HG03066 (cell line): ENCODE measurements around the gene ACY1.

ENCODE experiments used
- ATAC-seq: cut with Tn5 transposase; IDR thresholded peaks from one replicate; pipeline ENCODE4 v1.9.1; 2021; ENCODE audit warnings: low read depth; ENCODE audit not compliant: unreplicated experiment

ACY1 gene

DNA sequence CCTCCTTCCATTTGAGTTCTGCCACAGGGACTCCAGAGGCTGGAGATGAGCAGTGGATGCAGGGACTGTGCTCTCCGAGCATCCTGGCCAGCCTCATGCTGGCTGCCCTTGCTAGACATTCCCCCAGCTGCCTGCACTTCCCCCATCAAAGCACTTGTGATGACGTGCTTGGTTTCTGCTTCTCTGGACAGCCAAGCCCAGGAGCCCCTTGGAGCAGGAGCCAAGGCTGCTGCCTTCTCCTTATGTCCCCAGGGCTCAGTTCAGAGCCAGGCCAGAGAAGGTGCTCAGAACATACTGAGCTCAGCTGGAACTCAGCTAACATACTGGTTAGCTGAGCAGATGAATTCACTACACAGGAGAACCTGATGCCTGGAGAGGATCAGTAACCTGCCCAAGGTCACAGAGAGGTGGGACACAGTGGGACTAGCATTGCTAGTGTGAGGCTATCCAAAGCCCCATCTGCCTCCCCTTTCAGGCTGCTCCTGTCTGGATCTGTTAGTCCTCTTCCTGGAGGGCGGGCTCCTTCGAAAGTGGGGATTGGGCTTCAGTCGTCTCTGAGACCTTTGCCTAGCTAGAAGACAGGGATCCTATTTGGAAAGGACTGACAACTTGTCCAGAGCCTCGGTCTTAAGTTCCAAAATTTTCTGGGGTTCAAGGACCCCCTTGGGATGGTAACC is 20.3 kb upstream of the ACY1 start:
- ATAC-seq = no peak

DNA sequence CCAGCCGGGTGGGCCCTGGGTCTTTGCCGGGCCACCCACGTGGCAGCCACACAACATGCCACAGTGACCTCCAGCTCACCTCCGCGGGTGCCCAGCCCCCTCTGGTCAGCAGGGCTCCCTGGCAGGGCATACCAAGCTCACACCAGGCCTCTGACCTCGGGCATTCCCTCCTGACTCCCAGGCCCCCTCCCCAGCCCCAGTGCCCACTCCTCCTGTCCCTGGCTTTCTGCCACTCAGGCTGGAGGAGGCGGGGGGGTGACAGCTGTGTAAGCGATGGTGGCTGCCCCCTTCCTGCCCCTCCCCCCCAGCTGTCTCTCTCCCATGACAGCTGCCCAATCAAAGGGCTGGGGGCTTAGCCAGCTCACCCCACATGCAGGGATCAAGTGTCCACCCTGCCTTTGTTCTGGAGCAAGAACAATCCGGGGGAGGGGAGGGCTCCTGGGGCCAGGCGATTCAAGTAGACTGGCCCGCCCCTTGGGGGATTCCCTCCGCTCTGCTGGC is 19.3 kb upstream of the ACY1 start:
- ATAC-seq = no peak

DNA sequence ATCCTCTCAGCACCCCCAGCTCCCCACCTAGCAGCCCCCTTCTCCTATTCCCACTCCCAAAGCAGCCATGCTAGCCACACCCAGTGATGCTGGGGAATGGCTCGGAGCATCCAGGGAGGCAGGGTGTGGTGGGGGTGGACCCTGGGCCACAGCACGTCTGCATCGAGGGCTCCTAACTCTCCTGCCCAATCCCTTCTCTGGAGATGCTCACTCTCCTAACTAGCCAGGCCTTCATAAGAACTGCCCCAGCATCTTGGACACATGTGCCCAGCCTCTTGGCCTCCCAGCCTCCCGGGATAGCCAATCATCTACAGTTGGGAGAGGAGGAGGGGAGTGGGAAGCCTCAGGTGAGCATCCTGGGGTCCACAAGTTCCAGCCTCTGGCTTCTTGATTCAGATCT is 18.8 kb upstream of the ACY1 start:
- no peak for ATAC-seq

DNA sequence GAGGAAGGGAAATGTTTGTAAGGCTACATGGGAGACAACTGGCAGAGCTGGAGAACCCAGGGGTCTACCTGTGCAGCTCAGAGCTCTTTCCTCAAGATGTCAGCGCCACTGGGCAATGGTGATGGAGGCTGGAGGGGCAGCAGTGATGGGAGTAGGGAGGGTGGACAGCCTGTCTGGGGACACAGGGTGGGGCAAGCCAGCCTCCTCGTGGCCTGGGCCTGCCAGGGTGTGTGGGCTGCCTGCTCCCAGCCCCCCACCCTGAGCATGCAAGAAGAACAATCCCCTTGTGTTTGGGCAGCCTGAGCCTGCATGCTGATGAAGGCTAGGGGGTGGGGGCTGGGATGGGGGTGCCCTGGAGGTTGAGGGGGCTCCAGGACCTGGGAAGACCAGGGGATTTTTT is 17.3 kb upstream of the ACY1 start:
- no peak for ATAC-seq

DNA sequence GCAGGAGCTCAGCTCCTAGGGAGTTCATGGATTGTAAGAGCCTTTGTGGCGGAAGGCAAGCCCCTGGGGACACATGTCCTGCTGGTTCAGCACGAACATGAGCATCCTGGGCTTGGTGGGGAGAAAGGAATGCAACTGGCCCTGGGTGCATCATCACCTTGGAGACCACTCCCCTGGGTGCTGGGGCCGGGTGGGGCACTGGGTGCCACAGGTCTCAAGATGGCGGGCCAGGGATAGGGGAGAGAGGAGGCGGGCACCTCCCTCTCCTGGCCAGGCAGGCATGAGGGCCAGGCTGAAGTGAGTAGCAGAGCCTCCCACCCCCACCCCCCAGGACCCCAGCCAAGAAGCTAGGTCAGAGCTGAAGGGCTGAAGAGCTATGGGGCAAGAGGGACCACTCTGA is 16.8 kb upstream of the ACY1 start:
- ATAC-seq = no peak

DNA sequence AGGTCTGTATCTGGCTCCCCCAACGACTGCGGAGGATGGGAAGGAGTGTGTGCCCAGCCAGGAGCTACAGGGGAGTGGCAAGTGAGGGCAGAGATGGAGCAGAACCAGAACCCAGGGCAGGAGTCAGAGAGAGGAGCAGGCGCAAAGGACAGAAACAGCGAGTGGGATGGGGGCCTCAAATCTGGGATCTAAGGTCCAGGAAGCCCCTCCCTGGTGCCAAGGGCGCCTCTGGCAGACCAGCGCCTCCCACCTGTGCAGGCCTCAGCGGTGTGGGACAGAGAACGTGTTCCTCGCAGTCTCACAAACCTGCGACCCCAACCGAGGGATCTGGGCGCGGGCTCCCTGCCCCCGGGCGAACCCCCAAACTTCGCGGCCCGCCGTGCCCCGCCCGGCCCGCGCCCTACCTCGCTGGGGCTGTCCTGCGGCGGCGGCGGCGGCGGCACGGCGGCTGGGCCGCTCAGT is 16.4 kb upstream of the ACY1 start:
- peak; percentile 20 for ATAC-seq

DNA sequence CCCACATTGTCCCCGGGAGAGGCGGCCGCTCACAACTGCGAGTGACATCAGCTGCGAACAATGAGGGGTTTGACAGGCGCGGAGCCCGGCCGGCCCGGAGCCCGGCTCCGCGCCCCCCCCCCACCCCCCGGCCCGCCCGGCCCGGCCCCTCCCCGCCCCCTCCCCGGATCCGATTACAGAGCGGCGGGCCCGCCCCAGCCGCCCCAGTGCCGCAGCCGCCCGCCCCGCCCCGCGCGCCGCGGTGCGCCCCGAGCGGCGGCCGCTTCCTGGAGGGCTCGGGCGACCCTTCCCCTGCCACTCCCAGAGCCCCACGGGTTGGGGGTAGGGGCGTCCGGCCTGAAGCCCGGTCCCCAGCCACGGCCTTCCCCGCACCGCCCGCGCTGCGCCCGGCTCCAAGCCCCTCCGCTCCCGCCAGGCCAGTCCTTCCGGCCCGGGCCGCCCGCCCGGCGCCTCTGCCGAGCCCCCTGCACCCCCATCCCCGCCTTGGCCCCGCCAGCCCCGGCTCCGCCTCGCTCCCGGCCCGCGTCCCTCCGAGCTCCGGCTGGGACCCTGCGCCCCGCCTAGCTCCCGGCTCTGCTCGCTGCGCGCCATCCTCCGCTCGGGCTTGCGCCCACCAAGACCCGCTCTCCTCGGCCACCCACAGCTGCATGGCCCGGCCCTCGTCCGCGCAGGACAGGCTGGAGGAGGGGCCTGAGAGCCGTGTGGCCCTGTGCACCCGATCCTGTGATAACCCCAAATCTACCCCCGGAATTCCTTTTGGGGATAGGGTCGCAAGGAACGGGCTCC is 15.8 kb upstream of the ACY1 start, which contains the start of gene PCBP4:
PCBP4 (minus strand) TSS at position 71 of the 786 bp plus-strand sequence. CDS start 6,214 bp downstream, outside the sequence.
- ATAC-seq = peak; percentile 56

DNA sequence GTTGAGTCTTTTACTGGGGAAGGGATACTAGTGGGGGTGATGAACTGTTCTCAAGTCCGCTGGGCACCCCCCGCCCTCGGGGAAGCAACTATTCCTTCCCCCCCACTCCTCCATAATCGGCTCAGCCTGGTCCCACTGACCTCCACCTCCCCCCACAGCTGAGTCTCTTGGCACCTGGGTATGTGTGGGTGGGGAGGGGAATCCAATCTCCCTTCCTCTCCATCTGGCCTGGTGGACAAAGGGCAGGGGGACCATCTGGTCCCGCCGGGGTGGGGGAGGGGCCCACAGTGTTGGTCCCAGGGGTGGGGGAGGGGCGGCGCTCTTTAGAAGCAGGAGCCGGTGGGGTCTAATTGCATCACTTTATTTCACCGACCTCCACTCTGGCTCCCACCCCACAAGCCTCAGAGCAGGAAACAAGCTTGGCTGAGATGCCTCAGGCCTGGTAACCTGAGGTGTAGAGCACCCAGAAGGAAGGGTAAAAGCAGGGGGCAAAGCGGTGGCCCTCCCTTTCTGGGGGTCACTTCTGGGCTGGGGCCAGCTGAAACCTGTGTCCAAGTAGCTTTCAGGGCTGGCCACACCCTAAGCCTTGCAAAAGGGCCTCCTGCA is 15.1 kb upstream of the ACY1 start:
- no peak for ATAC-seq

DNA sequence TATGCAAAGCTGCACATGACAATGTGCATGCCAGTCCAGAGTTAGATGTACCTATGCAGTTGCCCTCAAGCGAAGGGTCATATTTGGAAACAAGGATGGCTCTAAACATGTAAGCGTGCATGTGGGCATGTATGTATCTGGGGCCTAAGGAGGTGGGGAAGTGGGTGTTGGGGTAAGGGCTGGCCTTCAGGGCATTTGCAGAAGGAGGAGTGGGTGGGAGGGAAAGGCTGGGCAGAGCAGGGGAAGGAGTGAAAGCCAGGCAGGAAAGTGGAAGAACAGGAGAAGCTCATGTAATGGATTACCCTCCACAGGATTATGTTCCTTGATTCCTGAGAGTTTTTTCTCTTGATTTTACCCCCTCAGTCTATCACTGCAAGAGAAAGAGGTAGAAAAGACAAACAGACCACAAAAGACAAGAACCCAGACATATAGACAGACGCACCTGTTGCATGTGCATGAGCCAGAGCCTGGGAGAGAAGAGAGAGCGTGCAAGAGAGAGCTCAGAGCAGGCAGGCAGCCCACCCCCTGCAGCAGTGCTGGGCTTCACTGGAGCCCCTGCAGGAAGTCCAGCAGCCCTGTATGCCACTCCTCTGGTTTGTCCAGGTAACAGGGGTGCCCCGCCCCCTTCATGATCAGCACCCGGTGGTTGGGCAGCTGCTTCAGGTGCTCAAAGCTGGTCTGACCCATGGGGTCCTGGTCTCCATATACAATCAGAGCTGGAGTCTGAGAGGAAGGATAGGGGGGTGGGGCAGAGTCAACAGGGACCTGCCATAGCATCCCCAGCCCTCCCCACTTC is 14.3 kb upstream of the ACY1 start:
- ATAC-seq = no peak

DNA sequence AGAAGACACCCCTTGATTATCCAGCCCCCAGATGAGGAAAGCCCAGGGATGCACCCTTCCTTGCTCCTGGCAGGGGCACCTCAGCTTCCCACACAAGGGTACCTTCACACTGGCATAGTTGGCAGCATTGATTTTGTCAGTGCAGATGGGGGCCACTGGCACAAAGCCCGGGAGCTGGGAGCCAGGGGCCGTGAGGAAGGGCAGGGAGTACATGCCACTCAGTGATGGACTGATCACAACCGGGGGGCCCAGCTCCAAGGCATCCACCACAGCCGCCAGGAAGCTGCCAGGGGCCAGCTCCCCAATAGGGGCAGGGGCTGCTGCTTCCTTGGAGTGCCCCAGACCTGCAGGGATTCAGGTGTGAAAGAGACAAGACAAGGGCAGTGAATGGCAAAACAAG is 13.5 kb upstream of the ACY1 start:
- no peak for ATAC-seq

DNA sequence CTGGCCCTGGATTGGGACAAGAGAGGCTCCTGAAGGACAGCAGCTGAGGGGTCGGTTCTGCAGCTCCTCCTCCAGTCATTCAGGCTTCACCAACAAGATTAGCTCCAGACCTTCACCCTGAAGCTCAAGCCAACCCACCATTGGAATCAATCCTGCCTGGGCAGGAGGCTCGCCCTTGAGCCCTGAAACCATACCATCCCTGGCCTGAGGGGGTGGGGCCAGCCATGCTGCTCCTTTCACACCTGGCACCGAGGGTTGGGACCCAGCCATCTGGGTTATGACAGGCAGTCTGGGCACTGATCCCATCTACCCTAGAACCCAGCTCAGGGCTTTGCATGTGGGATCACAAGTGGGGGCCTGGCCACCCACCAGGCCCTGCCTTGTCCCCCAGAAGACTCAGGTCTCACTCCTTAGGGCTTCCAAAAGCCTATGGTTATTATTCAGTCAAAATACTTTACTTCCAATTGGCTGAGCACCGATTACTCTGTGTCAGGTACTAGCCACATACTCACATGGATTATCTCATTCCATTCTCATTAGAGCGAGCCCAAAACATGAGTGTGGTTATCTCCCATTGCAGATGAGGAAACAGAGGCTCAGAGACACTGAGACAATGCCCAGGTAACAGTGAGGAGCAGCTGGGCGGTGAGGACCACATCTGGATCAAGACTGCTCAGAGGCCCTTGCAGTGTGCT is 12.6 kb upstream of the ACY1 start:
- ATAC-seq = no peak

DNA sequence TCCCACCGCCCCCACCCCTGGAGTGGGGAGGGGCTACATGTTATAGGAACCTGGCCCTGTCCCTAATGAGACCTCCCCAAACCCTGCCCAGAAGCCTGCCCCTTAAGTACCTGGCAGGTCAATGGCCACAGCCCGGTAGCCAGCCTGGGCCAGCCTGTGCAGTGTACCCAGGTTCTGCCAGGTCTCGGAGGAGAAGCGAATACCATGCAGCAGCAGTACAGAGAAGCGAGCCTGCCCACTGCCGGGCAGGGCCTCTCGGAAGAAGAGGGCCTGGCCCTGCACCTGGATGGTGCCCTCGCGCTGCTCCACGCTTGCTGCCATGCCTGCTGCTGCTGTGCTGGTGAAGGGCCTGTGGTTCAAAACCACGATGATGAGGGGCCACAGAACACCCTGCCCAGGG is 12.0 kb upstream of the ACY1 start:
- no peak for ATAC-seq

DNA sequence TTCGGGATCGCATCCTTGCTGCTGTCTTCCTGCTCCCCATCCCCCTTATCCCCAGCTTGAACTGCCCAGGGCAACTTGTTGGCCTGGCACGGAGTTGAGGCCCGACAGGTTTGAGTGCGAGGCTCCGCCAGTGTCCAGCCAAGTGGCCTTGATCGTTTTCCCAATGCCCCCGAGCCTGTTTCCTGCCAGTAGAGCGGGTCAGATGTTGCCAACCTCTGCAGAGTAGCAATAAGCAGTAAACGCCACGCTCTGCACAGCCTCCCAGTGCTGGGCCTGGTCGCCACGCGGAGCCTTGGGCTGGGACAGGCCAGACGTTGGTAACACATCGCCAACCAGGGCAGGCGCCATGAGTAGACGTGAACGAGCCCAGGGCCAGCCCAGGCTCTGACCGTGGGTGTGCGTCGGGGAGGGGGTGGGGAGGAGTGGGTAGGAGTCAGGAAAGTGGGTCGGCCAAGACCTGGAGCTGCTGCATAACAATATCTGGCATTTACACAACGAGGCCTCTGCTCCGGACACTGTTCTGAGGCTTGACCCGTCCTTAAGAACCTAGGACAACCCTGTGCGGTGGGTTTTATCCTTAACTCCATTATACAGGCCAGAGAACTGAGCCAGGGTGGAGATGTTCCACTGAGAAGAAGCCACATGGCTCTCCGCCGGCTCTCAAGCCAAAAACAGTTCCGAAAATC is 8.9 kb upstream of the ACY1 start:
- peak; percentile 8 for ATAC-seq

DNA sequence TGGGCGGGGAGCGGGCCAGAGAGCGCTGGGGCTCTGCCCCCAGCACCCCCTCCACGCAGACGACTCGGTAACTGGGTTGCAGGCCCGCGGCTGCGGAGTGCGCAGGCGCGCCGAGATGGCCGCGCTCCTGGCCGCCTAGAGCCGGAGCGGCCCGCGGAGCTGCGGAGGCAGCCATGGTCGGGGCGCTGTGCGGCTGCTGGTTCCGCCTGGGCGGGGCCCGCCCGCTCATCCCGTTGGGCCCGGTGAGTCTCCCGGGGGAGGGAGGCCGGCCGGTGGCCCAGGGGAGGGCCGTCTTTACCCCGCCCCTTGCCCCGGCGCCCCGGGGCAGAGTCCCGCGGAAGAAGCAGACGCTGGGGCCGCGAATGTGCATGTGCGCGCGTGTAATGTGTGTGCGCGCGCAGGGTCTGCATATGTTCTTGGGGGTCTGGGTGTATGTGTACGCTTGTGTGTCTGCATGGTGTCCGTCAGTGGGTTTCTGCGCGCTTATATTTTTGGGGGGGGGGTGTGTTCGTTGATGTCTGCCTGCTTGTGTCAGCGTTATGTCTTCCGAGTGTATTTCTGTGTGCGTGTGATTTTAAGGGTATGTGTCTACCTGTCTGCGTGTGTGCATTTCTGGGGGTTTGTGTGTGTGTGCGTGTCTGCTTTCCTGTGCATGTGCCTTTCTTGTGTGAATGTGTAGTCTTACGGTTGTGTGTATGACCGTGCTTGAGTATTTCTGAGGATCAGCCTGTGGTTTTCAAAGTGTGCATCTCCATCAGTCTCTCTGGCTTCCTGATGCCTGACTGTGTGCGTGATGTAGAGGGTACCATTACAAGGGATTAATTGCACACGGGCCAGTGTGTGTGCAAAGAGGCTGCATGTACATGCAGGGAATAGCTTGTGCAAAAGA is 8.1 kb upstream of the ACY1 start, which contains the start of gene ABHD14A:
ABHD14A (plus strand) TSS at position 102 of the 889 bp plus-strand sequence; CDS start at position 174, 72 bp downstream.
- peak; percentile 50 for ATAC-seq

DNA sequence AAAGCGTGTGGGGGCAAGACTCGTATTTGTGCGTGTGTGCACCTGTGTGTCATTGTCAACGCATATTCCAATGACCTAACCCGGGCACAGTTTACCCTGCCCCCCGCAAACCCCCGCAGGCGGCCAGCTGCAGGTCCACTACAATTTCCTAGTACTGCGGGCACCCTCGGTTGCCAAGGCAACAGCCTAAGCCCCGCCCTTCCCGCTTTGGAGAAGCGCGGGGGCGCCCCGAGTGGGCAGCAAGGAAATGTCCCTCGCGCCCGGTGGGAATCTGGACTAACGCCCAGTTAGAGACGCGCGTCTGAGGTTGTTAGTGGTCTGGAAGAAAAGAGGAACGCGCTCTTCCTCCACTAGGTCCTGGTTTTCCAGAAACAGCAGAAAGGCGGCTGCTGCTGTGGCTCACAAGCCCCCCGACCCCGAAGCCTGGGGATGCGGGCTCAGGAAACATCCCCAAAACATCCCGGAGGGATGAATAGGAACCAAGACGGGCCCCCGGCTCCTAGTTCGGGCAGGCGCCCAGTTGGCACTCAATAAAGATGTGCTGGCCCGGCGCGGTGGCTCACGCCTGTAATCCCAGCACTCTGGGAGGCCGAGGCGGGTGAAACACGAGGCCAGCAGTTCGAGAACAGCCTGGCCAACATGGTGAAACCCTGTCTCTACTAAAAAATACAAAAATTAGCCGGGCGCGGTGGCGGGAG is 7.3 kb upstream of the ACY1 start:
- ATAC-seq = no peak

DNA sequence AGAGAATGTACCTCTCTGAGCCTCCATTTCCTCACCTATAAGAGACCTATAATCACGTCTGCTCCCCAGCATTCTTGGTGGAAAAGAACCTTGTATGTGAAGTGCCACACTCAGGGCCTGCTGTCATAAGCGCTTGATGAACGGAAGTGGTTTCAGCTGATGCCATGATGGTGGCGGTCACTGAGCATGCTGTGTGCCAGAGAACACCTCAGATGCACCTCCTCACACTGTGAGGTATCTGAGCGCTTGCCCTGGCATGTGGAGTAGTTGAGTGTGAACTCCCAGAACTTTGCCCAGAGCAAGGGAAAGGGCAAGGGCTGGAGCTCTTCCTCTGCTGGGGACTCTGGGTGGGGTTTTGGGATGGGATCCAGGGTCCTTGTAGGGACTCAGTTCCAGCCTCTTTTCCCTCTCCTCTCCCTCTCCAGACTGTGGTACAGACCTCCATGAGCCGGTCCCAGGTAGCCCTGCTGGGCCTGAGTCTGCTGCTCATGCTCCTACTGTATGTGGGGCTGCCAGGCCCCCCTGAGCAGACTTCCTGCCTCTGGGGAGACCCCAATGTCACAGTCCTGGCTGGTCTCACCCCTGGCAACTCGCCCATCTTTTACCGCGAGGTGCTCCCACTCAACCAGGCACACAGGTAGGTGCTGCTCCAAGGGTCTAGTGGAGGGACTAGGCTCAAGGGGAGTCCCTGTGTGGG is 5.7 kb upstream of the ACY1 start:
- ATAC-seq = no peak

DNA sequence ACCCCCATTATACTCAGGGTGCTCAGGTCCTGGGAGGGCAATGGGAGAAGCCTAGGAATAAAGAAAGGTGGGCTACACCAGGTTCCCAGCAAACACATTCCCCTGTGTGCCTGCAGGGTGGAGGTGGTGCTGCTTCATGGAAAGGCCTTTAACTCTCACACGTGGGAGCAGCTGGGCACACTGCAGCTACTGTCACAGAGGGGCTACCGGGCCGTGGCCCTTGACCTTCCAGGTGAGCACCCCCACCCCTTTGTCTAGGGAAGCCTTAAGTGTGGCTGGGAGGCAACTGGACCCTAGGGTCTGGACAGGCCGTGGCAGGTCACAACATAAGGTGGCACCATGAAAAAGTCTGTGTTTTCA is 5.2 kb upstream of the ACY1 start:
- ATAC-seq = no peak
